Glutamatergic neuron (in vitro differentiated cells): ENCODE data around the gene MBNL1. TPM values are rescaled to one million over a fixed set of nuclear protein-coding genes. Genes with fewer than 3 reads are reported as not detected.
A peak's percentile ranks its signal among the peaks of the same experiment; 100 is the strongest.

Experiments
- DNase-seq: peaks from one replicate; pipeline ENCODE4 v3.0.0; 2022
- H3K27ac Mint-ChIP-seq: one replicate; pipeline ENCODE4 v1.8.0; 2020; ENCODE audit warnings: mild to moderate bottlenecking, mixed read lengths, inconsistent platforms; ENCODE audit not compliant: unreplicated experiment
- H3K27me3 Mint-ChIP-seq: one replicate; pipeline ENCODE4 v1.8.0; 2020; ENCODE audit warnings: mild to moderate bottlenecking, moderate library complexity, mixed read lengths, inconsistent platforms; ENCODE audit not compliant: unreplicated experiment
- H3K36me3 Mint-ChIP-seq: one replicate; pipeline ENCODE4 v1.8.0; 2020; ENCODE audit warnings: mild to moderate bottlenecking, mixed read lengths, inconsistent platforms; ENCODE audit not compliant: unreplicated experiment
- H3K4me1 Mint-ChIP-seq: one replicate; pipeline ENCODE4 v1.8.0; 2020; ENCODE audit warnings: mild to moderate bottlenecking, low read depth, mixed read lengths, inconsistent platforms; ENCODE audit not compliant: unreplicated experiment
- H3K4me3 Mint-ChIP-seq: one replicate; pipeline ENCODE4 v1.8.0; 2020; ENCODE audit warnings: mild to moderate bottlenecking, mixed read lengths, inconsistent platforms; ENCODE audit not compliant: unreplicated experiment
- H3K9me3 Mint-ChIP-seq: one replicate; pipeline ENCODE4 v1.8.0; 2020; ENCODE audit warnings: mild to moderate bottlenecking, moderate library complexity, mixed read lengths, inconsistent platforms; ENCODE audit not compliant: unreplicated experiment
- total RNA-seq: library from RNA; stranded (reverse); fragmentation: NEBNext Ultra II Directional; extraction: Animal tissue kit (Norgen Biotek cat#: 25700); gene quantifications from one replicate; pipeline ENCODE4 v1.2.1, GENCODE V29; 2021; ENCODE audit not compliant: unreplicated experiment
- TF ChIP-seq, protein P1 (sequence below): fragments of 200-600 bp; sonication (generic); IDR thresholded peaks from one replicate; pipeline ENCODE4 v1.5.0; 2021; ENCODE audit not compliant: partially characterized antibody, unreplicated experiment

MBNL1 gene
- total RNA-seq, 1 donor from 2014 or later: 36.6 TPM

DNA sequence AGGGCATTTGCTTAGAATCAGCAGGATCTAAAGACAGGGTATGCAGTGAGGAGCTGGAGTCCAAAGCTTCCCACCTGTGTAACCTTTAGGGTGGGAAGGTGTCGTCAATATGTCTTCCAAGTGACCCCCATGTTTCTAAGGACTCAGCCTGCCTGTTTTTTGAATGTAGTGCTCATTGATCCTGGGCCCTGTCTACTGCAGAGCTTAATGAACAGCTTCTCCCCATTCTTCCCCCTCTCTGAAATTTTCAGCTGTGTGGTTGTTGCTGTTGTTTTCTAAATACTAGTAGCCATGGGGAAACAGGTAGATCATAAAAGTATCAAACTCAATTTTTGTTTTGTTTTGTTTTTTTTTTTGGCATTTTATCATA lies 39.7 kb downstream of the MBNL1 start:
- Mint-ChIP-seq H3K27ac (peak overlapping the region; percentile 86), H3K9me3 (peaks cover 4% of the 10 kb centered on the region), H3K36me3 (no peaks in the 10 kb centered on the region), H3K27me3 (no peaks in the 10 kb centered on the region), H3K4me1 (peaks cover 35% of the 10 kb centered on the region), H3K4me3 (peak overlapping the region; percentile 2)
- no peak for DNase-seq
- TF ChIP-seq, protein P1, sequence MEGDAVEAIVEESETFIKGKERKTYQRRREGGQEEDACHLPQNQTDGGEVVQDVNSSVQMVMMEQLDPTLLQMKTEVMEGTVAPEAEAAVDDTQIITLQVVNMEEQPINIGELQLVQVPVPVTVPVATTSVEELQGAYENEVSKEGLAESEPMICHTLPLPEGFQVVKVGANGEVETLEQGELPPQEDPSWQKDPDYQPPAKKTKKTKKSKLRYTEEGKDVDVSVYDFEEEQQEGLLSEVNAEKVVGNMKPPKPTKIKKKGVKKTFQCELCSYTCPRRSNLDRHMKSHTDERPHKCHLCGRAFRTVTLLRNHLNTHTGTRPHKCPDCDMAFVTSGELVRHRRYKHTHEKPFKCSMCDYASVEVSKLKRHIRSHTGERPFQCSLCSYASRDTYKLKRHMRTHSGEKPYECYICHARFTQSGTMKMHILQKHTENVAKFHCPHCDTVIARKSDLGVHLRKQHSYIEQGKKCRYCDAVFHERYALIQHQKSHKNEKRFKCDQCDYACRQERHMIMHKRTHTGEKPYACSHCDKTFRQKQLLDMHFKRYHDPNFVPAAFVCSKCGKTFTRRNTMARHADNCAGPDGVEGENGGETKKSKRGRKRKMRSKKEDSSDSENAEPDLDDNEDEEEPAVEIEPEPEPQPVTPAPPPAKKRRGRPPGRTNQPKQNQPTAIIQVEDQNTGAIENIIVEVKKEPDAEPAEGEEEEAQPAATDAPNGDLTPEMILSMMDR: no peak

GRCh38 chr3:152309031-152309430 lies 40.3 kb downstream of the MBNL1 start:
- Mint-ChIP-seq H3K27ac (peak overlapping the region; percentile 86), H3K9me3 (peaks cover 4% of the 10 kb centered on the region), H3K4me1 (peaks cover 34% of the 10 kb centered on the region), H3K27me3 (no peaks in the 10 kb centered on the region), H3K4me3 (peak overlapping the region; percentile 63), H3K36me3 (no peaks in the 10 kb centered on the region)
- TF ChIP-seq, protein P1: no peak
- DNase-seq: peak; percentile 38

- peak overlapping the region; percentile 79 for H3K27ac Mint-ChIP-seq
- no peaks in the 10 kb centered on the region for H3K27me3 Mint-ChIP-seq
Observed at GRCh38 chr3:152309535-152310307, 41.0 kb downstream of the MBNL1 start.

DNA sequence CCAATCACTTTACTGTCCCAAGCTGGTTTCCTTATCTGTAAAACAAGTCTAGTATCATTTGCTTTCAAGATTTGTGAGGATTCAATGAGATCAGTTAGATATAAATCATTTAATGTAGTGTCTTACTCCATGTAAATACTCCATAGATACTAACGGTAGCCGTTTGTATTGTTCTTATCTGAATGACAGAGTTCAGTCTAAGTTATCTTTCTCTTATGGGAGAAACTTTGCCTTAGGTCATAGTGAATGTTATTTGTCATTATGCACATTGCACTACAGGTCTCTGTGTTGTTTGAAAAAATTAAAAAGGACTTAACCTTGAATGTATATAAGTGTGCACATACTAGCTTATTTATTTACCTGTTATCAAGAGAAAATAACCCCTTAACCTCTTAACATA lies 44.7 kb downstream of the MBNL1 start:
- H3K4me3 Mint-ChIP-seq: no peak overlapping the region
- H3K36me3 Mint-ChIP-seq: no peaks in the 10 kb centered on the region
- H3K4me1 Mint-ChIP-seq: peaks cover 29% of the 10 kb centered on the region
- no peaks in the 10 kb centered on the region for H3K27me3 Mint-ChIP-seq
- peaks cover 4% of the 10 kb centered on the region for H3K9me3 Mint-ChIP-seq
- H3K27ac Mint-ChIP-seq: no peak overlapping the region
- no peak for DNase-seq
- TF ChIP-seq, protein P1: no peak

More at GRCh38 chr3:152309535-152310307, 41.0 kb downstream of the MBNL1 start:
- no peak for DNase-seq
- peak overlapping the region; percentile 63 for H3K4me3 Mint-ChIP-seq
- peaks cover 4% of the 10 kb centered on the region for H3K9me3 Mint-ChIP-seq
- H3K36me3 Mint-ChIP-seq: no peaks in the 10 kb centered on the region
- TF ChIP-seq, protein P1: no peak
- peaks cover 33% of the 10 kb centered on the region for H3K4me1 Mint-ChIP-seq

GRCh38 chr3:152313914-152314313 lies 45.2 kb downstream of the MBNL1 start:
- H3K4me3 Mint-ChIP-seq: no peak overlapping the region
- H3K4me1 Mint-ChIP-seq: peaks cover 24% of the 10 kb centered on the region
- H3K36me3 Mint-ChIP-seq: no peaks in the 10 kb centered on the region
- DNase-seq: no peak
- no peak overlapping the region for H3K27ac Mint-ChIP-seq
- no peaks in the 10 kb centered on the region for H3K27me3 Mint-ChIP-seq
- TF ChIP-seq, protein P1: no peak
- H3K9me3 Mint-ChIP-seq: no peaks in the 10 kb centered on the region
